Epithelial cell of esophagus (primary cell): ENCODE data around the gene LRRN2.

Experiments
- DNase-seq: peaks from one replicate; pipeline ENCODE4 v3.0.0; 2010; ENCODE audit warnings: low read depth
- H3K4me3 ChIP-seq: 2 replicates; pipeline ENCODE4 v1.5.1; 2011; ENCODE audit warnings: mild to moderate bottlenecking, low read length, control low read depth
- CTCF ChIP-seq: IDR thresholded peaks from 2 replicates; pipeline ENCODE4 v1.5.1; 2011; ENCODE audit warnings: low read depth, mild to moderate bottlenecking, low read length, control low read depth, inconsistent platforms; ENCODE audit not compliant: insufficient read depth; ENCODE audit errors: missing control alignments

Gene LRRN2

DNA sequence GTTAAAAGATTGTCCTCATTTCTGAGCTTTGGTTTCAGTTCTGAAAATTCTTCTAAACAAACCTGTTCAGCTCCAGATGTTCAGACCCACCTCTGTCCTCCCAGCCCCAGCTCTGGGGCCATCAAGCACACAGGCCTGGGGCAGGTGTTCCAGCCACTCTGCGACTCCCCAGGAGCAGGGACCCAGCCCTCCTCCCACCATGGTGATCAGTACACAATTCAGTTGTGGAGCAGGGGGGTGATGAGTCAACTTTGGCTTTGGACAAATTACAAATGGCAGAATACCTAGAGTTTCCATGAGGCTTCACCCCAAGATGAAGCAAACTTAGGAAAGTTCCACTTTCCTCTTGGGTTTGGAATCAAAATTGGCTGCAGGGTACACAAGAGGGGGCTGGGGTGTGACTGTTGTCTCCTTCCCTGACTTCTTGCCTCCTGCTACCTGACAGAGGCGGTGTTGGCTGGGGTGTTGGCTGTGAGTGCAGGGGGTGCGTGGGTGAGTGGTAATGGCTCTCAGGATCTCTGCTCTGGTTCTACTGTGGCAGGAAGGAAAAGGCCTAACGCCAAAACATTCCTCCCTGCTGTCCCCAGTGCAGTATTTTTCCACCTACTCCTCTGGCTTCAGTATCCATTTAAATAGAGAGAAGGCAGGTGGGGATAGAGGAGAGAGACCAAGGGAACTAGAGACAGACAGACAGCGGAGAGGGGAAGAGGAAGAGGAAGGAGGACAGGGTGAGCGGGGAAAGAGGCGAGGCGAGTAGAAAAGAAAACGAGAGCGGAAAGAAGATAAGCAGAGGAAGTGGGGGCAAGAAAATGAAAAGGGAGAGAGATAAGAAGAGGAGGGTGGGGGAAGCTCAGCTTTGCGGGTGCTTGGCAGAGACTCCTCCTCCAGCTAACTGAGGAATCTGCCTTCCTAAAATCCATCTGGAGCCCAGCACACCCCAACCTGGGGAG lies 20.6 kb upstream of the LRRN2 start:
- no peak for DNase-seq
- no peak for TF ChIP-seq CTCF
- H3K4me3 ChIP-seq, result no peak overlapping the region

GRCh38 chr1:204705493-204705811 lies 19.9 kb upstream of the LRRN2 start:
- no peak overlapping the region for H3K4me3 ChIP-seq
- no peak for DNase-seq
- TF ChIP-seq CTCF, result no peak

DNA sequence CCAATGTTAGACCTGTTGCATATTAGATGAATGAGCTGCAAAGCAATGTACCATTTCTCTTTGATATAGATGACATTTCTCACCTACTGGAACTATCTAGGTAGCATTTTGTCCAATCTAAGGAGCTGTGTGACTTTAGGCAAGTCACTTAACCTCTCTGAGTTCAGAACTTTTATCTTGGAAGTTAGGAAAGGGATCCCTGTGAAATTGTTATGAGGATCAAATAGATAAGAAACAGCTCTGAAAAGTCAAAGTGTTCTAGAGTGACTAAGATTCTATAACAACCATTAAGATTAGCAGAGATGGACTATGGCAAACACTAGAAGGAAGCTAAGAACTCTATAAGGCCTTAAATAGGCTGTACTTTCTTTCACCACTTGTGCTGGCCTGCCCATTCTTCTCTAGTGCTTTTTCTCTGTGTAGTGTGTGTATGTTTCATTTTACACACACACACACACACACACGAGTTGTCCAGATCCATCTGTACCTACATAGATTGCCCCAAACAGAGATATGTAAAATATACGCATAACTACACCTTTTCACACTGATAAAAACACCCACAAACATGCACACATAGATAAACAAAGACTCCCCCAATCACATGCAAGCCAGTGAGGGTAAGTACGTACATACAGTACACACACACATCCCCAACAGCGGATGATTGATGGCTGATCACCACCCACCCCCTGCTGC lies 19.4 kb upstream of the LRRN2 start:
- DNase-seq, result no peak
- no peak overlapping the region for H3K4me3 ChIP-seq
- no peak for TF ChIP-seq CTCF

DNA sequence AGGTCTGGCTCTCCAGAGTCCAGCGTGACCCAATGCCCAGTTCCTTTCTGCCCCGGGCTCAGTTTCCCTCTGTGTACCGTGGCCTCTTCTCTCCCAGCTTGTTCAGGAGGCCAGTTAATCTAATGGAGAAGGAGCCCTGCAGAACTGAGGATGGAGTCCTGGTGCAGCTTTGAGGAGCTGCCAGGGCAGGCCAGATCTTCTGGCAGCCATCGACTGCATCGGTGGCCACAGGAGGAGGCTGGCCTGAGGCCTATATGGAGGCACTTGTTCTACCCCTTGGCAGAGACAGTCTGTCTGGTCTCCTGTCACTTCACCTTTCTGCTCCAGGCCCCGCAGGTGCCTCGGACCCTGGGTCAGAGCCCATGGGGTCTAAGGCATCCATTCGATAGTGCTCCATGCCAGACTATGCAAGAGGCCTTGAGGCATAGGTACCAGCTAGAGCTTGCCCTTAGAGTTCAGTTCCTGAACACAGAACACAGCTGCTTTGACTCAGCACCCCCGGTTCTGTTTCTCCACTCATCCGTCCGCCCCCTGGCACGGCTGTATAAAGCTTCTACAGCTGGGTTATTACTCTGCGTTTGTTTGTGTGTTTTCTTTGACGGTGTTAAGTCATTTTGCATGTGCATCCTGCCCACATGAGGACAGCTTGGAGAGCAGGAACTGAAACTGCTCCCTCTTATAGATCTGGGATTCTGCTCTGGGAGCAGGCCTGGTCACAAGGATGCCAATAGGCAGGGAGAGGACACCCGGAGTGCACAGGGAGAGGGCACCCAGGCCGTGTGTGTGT lies 18.5 kb upstream of the LRRN2 start:
- peak; percentile 24 for DNase-seq
- TF ChIP-seq CTCF, result no peak
- H3K4me3 ChIP-seq, result no peak overlapping the region

GRCh38 chr1:204703268-204703664 lies 17.7 kb upstream of the LRRN2 start:
- no peak for DNase-seq
- TF ChIP-seq CTCF, result no peak

DNA sequence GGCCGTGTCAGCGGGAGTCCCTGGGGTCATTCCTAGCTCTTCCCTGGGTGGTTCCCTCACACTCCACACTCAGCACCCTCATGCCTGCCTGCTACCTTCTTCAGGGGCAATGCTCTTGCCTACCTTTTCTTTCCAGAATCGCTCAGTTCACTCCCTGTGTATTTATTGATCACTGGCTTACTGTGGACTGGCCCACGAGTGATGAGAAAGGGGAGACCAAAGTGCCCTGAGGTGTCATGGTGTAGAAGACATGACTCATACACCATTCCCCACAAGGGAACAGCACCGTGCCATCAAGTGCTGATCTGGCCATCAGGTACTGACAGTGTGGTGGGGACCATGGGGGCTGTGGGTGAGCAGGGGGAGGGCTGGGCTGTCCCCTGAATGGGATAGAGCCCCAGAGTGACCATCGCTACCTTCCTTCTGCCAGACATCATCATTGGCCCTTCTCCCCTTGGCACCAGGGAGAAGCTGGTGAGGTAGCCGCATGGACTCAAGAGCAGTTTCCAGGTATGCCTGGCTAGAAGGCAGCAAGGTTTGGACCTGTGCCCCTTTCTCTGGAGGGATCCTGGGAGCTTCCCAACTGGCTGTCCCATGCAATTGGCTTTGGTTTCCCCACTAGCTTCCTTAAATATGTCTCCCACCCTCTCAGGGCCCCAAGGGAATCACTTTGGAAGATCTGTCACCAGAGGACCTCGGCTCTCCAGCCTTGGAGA lies 17.2 kb upstream of the LRRN2 start:
- no peak overlapping the region for H3K4me3 ChIP-seq
- DNase-seq, result no peak
- TF ChIP-seq CTCF, result no peak

More at GRCh38 chr1:204703268-204703664, 17.7 kb upstream of the LRRN2 start:
- H3K4me3 ChIP-seq, result no peak overlapping the region
